BLaER1 (cell line): ENCODE results near the gene ZFAND3.
A peak's percentile ranks its signal among the peaks of the same experiment; 100 is the strongest.

Experiments used
- H3K27ac ChIP-seq: shearing (Covaris generic); formaldehyde crosslinking; 2 replicates; pipeline ENCODE4 v1.8.1; 2022
- H3K27me3 ChIP-seq: shearing (Covaris generic); formaldehyde crosslinking; 2 replicates; pipeline ENCODE4 v1.8.1; 2022
- H3K36me3 ChIP-seq: shearing (Covaris generic); formaldehyde crosslinking; 2 replicates; pipeline ENCODE4 v1.8.1; 2022
- H3K4me1 ChIP-seq: shearing (Covaris generic); formaldehyde crosslinking; 2 replicates; pipeline ENCODE4 v1.8.1; 2022
- H3K4me2 ChIP-seq: shearing (Covaris generic); formaldehyde crosslinking; 2 replicates; pipeline ENCODE4 v1.8.1; 2022
- H3K4me3 ChIP-seq: shearing (Covaris generic); formaldehyde crosslinking; 2 replicates; pipeline ENCODE4 v1.8.1; 2022
- H3K9ac ChIP-seq: shearing (Covaris generic); formaldehyde crosslinking; 2 replicates; pipeline ENCODE4 v1.8.1; 2022
- H3K9me3 ChIP-seq: shearing (Covaris generic); formaldehyde crosslinking; 2 replicates; pipeline ENCODE4 v1.8.1; 2022
- H4K20me1 ChIP-seq: shearing (Covaris generic); formaldehyde crosslinking; 2 replicates; pipeline ENCODE4 v1.8.1; 2022
- Cebpa-rat ChIP-seq: shearing (Covaris generic); IDR thresholded peaks from 2 replicates; pipeline ENCODE4 v1.8.1; 2022

ZFAND3 gene

DNA sequence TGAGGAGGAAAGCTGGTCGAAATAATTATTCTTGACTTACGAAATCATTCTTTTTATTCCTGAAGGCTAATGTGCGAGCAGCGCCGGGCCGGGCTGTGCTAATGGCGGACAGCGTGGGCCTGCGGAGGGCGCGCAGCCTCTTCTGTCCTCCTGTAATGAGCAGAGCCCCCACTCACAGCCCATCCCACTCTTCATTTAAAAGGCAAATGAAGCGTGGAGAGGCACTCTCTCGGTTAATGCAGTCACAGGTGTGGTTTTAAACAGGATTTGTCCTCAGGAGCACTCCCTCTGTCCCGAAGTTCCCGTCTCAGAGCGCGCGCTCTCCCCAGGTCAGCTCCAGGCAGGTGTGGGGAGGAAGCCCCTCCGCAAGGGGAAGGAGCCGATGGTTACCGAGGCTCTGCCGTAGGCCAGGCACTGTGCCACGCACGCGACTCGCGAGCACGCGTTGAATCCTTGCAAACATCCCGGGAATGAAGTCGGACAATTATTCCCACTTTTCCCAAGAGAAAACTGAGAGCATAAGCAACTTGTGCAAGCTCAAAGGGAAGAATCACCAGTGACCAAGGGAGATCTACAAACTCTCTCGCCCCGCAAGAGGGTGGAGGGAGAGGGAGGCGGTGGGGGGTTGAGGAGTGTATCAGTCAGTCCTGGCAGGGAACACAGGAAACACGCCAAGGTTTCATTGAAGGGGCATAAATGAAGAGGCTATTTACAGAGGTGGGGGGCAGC is 35.5 kb upstream of the ZFAND3 start:
- H3K4me3 ChIP-seq = no peak overlapping the region; the same call in 1 of the 2 replicates
- peak overlapping the region; percentile 39; the same call in 1 of the 2 replicates for H3K4me2 ChIP-seq
- no peak for TF ChIP-seq Cebpa-rat
- peaks cover 32% of the 10 kb centered on the region for H3K27me3 ChIP-seq
- H3K36me3 ChIP-seq = no peaks in the 10 kb centered on the region
- peaks cover 7% of the 10 kb centered on the region; the same call in 1 of the 2 replicates for H3K4me1 ChIP-seq
- no peak overlapping the region for H3K27ac ChIP-seq
- no peaks in the 10 kb centered on the region for H3K9me3 ChIP-seq
- no peaks in the 10 kb centered on the region for H4K20me1 ChIP-seq
- H3K9ac ChIP-seq = no peak overlapping the region

DNA sequence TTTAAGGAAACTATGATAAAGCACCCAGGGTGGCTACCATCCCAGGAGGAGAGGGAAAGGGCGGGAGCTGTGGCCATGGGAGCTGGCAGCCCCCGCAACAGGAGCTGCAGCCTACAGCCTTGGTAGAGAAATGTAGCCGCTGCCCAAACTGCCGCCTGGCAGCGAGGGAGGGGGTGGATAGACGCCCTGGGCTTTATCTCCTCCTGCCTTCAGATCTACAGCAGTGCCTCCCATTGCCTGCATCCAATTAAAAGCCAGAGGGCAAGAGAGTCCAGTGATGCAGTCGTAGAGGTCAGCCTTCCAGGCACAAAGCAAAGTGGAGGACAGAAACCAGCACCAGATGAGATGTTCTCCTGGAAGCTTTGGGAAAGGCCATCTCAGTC is 35.0 kb upstream of the ZFAND3 start:
- Histone ChIP-seq H3K9ac (no peak overlapping the region), H3K27me3 (peaks cover 32% of the 10 kb centered on the region), H4K20me1 (no peaks in the 10 kb centered on the region), H3K9me3 (no peaks in the 10 kb centered on the region), H3K27ac (no peak overlapping the region), H3K4me1 (peaks cover 7% of the 10 kb centered on the region; the same call in 1 of the 2 replicates), H3K36me3 (no peaks in the 10 kb centered on the region), H3K4me2 (no peak overlapping the region), H3K4me3 (no peak overlapping the region)
- TF ChIP-seq Cebpa-rat = no peak

DNA sequence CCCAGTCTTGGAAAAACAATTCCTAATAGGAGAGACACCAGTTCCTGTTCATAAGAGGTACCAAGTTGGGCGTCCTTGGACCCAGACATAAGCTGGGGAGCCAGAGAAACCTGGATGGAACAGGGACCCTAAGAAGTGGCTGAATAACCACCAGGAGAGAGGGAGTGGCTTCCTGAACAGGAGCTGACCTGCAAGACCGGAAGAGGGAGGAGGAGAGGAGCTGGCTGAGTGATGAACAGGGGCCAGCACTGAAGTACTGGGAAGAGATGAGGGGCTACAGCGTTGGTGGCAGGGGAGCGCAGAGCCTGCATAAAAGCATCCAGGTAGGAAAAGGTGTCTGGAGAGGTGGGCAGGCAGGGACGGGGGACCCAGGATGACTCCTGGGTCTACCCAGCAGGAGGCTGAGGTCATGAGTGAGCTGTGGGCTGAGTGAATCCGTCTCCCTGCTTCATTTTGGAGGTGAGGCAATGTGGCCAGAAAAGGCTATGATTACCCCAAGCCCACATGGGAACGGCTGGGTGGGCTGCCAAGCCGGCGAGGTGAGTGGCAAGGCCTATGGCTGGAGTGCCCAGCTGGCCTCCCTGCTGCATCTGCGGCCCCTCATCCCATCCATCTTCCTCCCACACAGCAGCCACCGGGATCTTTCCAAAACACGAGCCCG is 34.4 kb upstream of the ZFAND3 start:
- no peaks in the 10 kb centered on the region for H4K20me1 ChIP-seq
- no peak overlapping the region for H3K4me2 ChIP-seq
- H3K36me3 ChIP-seq = no peaks in the 10 kb centered on the region
- H3K27me3 ChIP-seq = peaks cover 32% of the 10 kb centered on the region
- no peak overlapping the region for H3K27ac ChIP-seq
- peaks cover 7% of the 10 kb centered on the region; the same call in 1 of the 2 replicates for H3K4me1 ChIP-seq
- no peak overlapping the region for H3K4me3 ChIP-seq
- H3K9ac ChIP-seq = no peak overlapping the region
- no peak for TF ChIP-seq Cebpa-rat
- no peaks in the 10 kb centered on the region for H3K9me3 ChIP-seq

DNA sequence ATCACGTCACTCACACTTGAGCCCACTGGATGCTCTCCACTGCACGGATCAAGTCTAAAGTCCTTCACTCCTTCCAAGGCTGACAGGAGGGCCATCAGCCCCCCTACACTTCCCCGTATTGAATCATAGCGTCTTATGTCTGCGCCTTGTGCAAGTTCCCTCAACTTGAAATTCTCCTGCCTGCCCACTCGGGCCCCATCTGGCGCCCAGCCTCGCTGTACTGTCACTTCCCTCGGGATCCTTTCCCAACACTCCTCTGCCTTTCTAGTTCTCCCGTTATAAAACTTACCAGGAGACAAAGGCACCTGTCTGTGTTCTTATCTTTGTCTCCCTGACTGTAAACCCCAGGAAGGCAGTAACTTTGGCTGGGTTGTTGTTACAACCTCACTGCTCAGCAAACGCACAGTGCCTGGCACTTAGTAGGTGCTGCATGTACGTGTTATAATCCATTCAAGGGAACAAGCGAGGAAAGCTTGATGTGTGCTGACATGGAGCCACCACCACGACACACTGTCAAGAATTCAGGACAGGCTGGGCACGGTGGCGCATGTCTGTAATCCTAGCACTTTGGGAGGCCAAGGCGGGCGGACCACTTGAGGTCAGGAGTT is 33.8 kb upstream of the ZFAND3 start:
- no peak overlapping the region for H3K4me2 ChIP-seq
- no peak overlapping the region for H3K9ac ChIP-seq
- H3K9me3 ChIP-seq = no peaks in the 10 kb centered on the region
- H4K20me1 ChIP-seq = no peaks in the 10 kb centered on the region
- no peak for TF ChIP-seq Cebpa-rat
- H3K36me3 ChIP-seq = no peaks in the 10 kb centered on the region
- peaks cover 32% of the 10 kb centered on the region for H3K27me3 ChIP-seq
- no peak overlapping the region for H3K27ac ChIP-seq
- H3K4me3 ChIP-seq = no peak overlapping the region
- H3K4me1 ChIP-seq = peaks cover 7% of the 10 kb centered on the region; the same call in 1 of the 2 replicates

DNA sequence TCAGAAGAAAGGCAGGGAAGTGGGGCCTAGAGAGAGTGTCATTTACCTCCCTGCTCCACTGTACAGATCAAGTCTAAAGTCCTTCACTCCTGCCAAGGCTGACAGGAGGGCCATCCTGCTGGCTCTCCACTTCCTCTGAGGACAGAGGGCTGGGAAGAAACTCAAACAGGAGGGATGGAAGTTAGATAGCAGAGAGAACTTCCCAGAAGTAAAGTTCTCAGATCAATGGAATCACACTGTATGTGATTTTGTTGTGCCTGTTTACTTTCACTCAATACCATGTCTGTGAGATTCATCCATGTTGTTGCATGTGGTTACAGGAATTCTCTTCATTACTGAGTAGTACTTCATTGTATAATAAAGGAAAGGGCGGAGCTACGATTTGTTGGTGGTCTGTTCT is 32.3 kb upstream of the ZFAND3 start:
- Histone ChIP-seq H3K4me3 (no peak overlapping the region), H3K4me2 (no peak overlapping the region), H3K36me3 (no peaks in the 10 kb centered on the region), H3K27me3 (peaks cover 29% of the 10 kb centered on the region), H4K20me1 (no peaks in the 10 kb centered on the region), H3K4me1 (peaks cover 7% of the 10 kb centered on the region; the same call in 1 of the 2 replicates), H3K27ac (no peak overlapping the region), H3K9me3 (no peaks in the 10 kb centered on the region), H3K9ac (no peak overlapping the region)
- no peak for TF ChIP-seq Cebpa-rat

DNA sequence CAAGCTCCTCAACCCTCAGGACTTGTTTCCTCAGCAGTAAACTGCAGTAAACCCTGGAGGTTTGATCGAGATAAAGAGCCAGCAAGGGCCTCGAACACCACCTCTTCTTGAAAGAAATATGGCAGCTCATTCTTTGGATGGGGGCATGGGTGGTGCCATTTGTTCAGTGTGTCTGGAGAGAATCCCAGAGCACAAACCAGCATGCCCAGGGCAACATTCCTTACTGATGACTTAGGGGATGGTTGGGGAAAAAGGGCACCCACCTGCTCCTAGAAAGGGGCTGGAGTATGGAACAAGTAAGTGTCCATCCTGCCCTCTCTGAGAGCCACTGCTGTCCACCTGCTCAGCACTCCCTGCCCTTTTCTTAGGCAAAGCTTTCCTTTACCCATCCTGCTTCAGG is 31.3 kb upstream of the ZFAND3 start:
- Histone ChIP-seq H3K9ac (no peak overlapping the region), H3K9me3 (no peaks in the 10 kb centered on the region), H3K36me3 (no peaks in the 10 kb centered on the region), H3K27ac (no peak overlapping the region), H3K4me1 (peaks cover 2% of the 10 kb centered on the region; the same call in 1 of the 2 replicates), H3K4me3 (no peak overlapping the region), H3K4me2 (no peak overlapping the region), H3K27me3 (peaks cover 19% of the 10 kb centered on the region), H4K20me1 (no peaks in the 10 kb centered on the region)
- no peak for TF ChIP-seq Cebpa-rat

DNA sequence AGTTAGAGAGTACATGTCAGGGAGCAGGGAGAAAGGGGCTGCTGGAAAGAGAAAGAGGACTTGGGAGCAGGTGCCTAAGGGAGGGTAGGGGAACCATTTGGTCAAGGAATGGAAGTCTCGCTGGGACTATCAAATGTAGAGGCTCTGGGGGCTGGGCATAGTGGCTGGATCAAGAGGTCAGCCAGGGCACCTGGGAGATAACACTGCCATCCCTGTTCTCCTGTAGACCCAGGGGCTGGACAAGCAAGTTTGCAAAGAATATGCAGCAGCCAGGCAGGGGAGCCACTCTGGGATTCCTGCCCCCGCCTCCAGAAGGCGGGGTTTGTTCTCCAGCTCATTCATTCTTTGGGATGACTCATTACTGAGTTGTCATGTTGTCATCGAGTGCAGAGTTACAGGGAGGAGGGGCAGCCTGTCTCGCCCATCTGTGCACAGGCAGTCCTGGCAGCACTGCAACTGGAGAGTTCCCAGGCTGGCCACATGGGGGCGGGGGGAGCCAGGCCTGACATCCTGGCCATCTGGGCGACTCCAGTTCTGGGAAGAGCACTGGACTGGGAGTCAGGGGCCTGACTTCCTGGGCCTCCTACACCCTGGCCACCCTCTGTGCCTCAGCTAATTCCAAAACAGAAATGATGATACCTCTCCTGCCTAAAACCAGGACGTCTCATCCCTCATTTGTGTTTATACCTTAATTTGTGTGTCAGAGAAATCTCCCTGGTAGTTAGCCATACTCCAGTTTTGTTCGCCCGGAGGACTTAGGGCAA is 28.2 kb upstream of the ZFAND3 start:
- no peaks in the 10 kb centered on the region for H3K36me3 ChIP-seq
- no peak overlapping the region for H3K4me3 ChIP-seq
- H3K27me3 ChIP-seq = no peaks in the 10 kb centered on the region
- no peak for TF ChIP-seq Cebpa-rat
- no peak overlapping the region for H3K27ac ChIP-seq
- no peak overlapping the region for H3K4me2 ChIP-seq
- no peaks in the 10 kb centered on the region for H3K9me3 ChIP-seq
- no peak overlapping the region for H3K9ac ChIP-seq
- H4K20me1 ChIP-seq = no peaks in the 10 kb centered on the region
- no peaks in the 10 kb centered on the region for H3K4me1 ChIP-seq

DNA sequence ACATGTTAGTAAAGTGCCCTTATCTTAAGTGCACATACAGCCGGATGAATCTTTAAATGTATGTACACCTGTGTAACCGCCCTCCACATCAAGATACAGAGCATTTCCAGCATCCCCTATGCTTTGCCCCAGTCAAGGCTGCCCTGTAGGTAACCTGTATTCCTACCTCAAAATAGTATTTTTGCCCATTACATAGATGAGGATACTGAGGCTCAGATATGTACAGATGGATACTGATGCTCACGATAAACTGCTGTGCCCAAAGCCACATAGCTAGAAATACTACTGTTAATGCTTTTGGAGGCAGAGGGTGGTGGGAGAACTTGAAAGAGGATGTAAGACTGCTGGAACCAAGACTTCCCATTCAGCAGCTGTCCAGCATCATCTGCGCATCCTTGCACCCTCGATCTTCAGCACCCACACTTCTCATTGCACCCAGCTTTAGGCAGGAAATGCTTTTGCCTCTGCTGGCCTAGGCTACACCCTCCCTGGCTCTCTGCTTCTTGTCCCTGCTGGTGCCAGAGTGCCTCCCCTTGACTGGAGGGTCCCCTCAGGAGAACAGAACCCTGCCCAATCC is 27.0 kb upstream of the ZFAND3 start:
- no peak for TF ChIP-seq Cebpa-rat
- H3K27ac ChIP-seq = no peak overlapping the region
- no peaks in the 10 kb centered on the region for H3K4me1 ChIP-seq
- no peaks in the 10 kb centered on the region for H3K36me3 ChIP-seq
- no peak overlapping the region for H3K4me3 ChIP-seq
- H3K4me2 ChIP-seq = no peak overlapping the region
- no peaks in the 10 kb centered on the region for H4K20me1 ChIP-seq
- no peak overlapping the region for H3K9ac ChIP-seq
- H3K27me3 ChIP-seq = no peaks in the 10 kb centered on the region
- no peaks in the 10 kb centered on the region for H3K9me3 ChIP-seq

DNA sequence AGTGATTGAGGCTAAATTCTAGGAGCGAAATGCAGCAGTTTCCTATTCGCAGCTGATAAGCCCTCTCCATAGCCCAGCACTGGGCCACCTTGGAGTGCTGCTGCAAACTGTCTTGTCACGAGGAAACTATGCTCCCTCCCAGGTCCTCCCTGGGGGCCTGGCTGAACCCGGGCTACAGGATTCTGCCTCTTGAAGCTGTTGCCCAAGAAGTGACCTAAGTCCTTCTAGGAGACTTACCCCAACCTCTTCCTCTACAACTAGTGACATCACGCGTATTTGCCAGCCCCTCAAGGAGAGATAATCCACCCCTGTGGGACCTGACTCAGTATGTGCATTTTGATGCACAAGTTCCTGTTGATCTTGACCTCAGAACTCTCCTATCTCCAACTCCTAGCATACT is 26.5 kb upstream of the ZFAND3 start:
- Histone ChIP-seq H3K27me3 (no peaks in the 10 kb centered on the region), H3K9me3 (no peaks in the 10 kb centered on the region), H3K4me1 (no peaks in the 10 kb centered on the region), H3K4me2 (no peak overlapping the region), H3K9ac (no peak overlapping the region), H4K20me1 (no peaks in the 10 kb centered on the region), H3K4me3 (no peak overlapping the region), H3K36me3 (no peaks in the 10 kb centered on the region), H3K27ac (no peak overlapping the region)
- no peak for TF ChIP-seq Cebpa-rat
